PC-9 (cell line): Measurements from ENCODE around the gene EPHB1. TPM values are rescaled to one million over a fixed set of nuclear protein-coding genes. Genes with fewer than 3 reads are reported as not detected.

ENCODE experiments used
- BruUV-seq: library from RNA; stranded (reverse); fragments of 400-500 nt; replicated peaks from 2 replicates; lab custom pipeline; 2021; lab: Mats Ljungman, UMichigan
- CTCF ChIA-PET: fragments of 300-600 bp; sonication (Branson Sonifier 250); formaldehyde crosslinking; loops from one replicate; lab custom pipeline; 2022; ENCODE audit warnings: antibody characterized with exemption; lab: Charles Lee
- POLR2A ChIA-PET: fragments of 300-600 bp; sonication (Branson Sonifier 250); formaldehyde crosslinking; loops from one replicate; lab custom pipeline; 2022; ENCODE audit warnings: antibody characterized with exemption; ENCODE audit not compliant: unreplicated experiment; lab: Charles Lee
- DNase-seq, 2 experiments: peaks; one replicate each; pipeline versions ENCODE4 v3.0.0 to v3.0.0-alpha.2; 2015 to 2022; ENCODE audit warnings: mixed read lengths in 1 of 2
- H2AFZ ChIP-seq: fragments of 200-600 bp; sonication (generic); 2 replicates; pipeline ENCODE4 v1.8.1; 2017; ENCODE audit warnings: antibody characterized with exemption
- H3F3A ChIP-seq: fragments of 200-600 bp; sonication (generic); 2 replicates; pipeline ENCODE4 v1.8.1; 2017; ENCODE audit warnings: antibody characterized with exemption, mild to moderate bottlenecking, low read depth; ENCODE audit not compliant: insufficient read depth
- H3K27ac ChIP-seq: fragments of 200-600 bp; sonication (generic); 2 replicates; pipeline ENCODE4 v1.6.1; 2016; ENCODE audit warnings: mixed run types
- H3K27me3 ChIP-seq: fragments of 200-600 bp; sonication (generic); 2 replicates; pipeline ENCODE4 v1.6.1; 2016; ENCODE audit warnings: low read depth, mixed run types; ENCODE audit not compliant: insufficient read depth
- H3K36me3 ChIP-seq: fragments of 200-600 bp; sonication (generic); 2 replicates; pipeline ENCODE4 v1.6.1; 2016; ENCODE audit warnings: low read depth, mixed run types
- H3K4me1 ChIP-seq: fragments of 200-600 bp; sonication (generic); replicated peaks from 2 replicates; pipeline ENCODE4 v1.6.1; 2016; ENCODE audit warnings: mixed run types; ENCODE audit not compliant: insufficient read depth
- H3K4me2 ChIP-seq: fragments of 200-600 bp; sonication (generic); 2 replicates; pipeline ENCODE4 v1.6.1; 2017; ENCODE audit warnings: mixed run types
- H3K4me3 ChIP-seq: fragments of 200-600 bp; sonication (generic); 2 replicates; pipeline ENCODE4 v1.6.1; 2016; ENCODE audit warnings: mixed run types
- H3K79me2 ChIP-seq: fragments of 200-600 bp; sonication (generic); 2 replicates; pipeline ENCODE4 v1.6.1; 2017; ENCODE audit warnings: low read depth, mixed run types
- H3K9me2 ChIP-seq: fragments of 200-600 bp; sonication (generic); 2 replicates; pipeline ENCODE4 v1.8.1; 2017; ENCODE audit warnings: mild to moderate bottlenecking; ENCODE audit not compliant: insufficient read depth
- H3K9me3 ChIP-seq: fragments of 200-600 bp; sonication (generic); 2 replicates; pipeline ENCODE4 v1.8.1; 2016; ENCODE audit warnings: low read depth; ENCODE audit not compliant: insufficient read depth
- H4K20me1 ChIP-seq: fragments of 200-600 bp; sonication (generic); 2 replicates; pipeline ENCODE4 v1.8.1; 2017; ENCODE audit not compliant: insufficient read depth
- CTCF ChIP-seq: fragments of 200-600 bp; sonication (generic); conservative IDR thresholded peaks from 2 replicates; pipeline ENCODE4 v1.6.1; 2017; ENCODE audit warnings: mixed run types, antibody characterized with exemption, mild to moderate bottlenecking, moderate library complexity
- EZH2 ChIP-seq: fragments of 200-600 bp; sonication (generic); IDR thresholded peaks from 2 replicates; pipeline ENCODE4 v1.8.0; 2017; ENCODE audit warnings: antibody characterized with exemption, low read depth
- intact Hi-C: fragments of 100-400 bp; cut with micrococcal nuclease; formaldehyde crosslinking; loops from one replicate; pipeline ENCODE4 v1.10.0; 2022; ENCODE audit not compliant: unreplicated experiment
- total RNA-seq: library from RNA; stranded (reverse); gene quantifications from 2 replicates; pipeline ENCODE4 v1.2.3, GENCODE V29; 2021

Gene EPHB1
- total RNA-seq, 1 experiment from 2014 or later = 0.15 TPM

GRCh38 chr3:134829721-134830120 is 34.7 kb downstream of the EPHB1 start:
- Histone ChIP-seq H3K4me1 (no peaks in the 10 kb centered on the region), H3K9me2 (no peaks in the 10 kb centered on the region), H3K27me3 (peaks cover 31% of the 10 kb centered on the region; the same call in 1 of the 2 replicates), H4K20me1 (no peaks in the 10 kb centered on the region), H3F3A (no peaks in the 10 kb centered on the region), H3K4me3 (no peak overlapping the region), H3K4me2 (no peak overlapping the region), H3K79me2 (no peaks in the 10 kb centered on the region), H3K36me3 (no peaks in the 10 kb centered on the region), H3K9me3 (no peaks in the 10 kb centered on the region), H2AFZ (no peak overlapping the region), H3K27ac (no peak overlapping the region)
- TF ChIP-seq EZH2 (no peak), CTCF (no peak)
- ChIA-PET POLR2A (no interaction called here), CTCF (no interaction called here)
- no TSS peak for BruUV-seq
- no peak for DNase-seq
- intact Hi-C loops = no loop called here

DNA sequence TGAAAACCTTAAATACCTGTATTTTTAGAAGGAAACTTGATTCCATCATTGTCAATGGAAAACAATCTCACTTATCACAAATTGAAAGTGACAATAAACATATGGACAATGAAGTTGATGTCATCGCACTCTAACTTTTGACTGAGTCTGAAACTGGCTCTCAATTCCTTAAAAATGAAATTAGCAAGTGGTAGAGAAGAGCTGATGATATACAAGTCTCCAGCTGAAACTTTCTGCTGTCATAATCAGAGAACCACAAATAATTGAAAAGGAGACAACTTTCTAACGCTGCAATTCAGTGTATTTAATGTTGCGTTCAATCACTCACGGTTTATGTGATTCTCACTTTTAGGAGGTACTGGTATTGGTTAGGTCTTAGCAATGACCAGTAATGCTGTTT is 37.5 kb downstream of the EPHB1 start:
- H3K9me2 ChIP-seq = no peaks in the 10 kb centered on the region
- no peaks in the 10 kb centered on the region for H3K9me3 ChIP-seq
- no peak for DNase-seq
- H3K4me2 ChIP-seq = no peak overlapping the region
- intact Hi-C loops = no loop called here
- ChIA-PET CTCF (interaction anchor here (0.6 kb wide), 1 partner anchor 1419 kb away, joined by 6 read pairs; no protein-coding TSS in a partner anchor), POLR2A (no interaction called here)
- no peaks in the 10 kb centered on the region for H3K36me3 ChIP-seq
- H3K27ac ChIP-seq = no peak overlapping the region
- no TSS peak for BruUV-seq
- H3F3A ChIP-seq = no peaks in the 10 kb centered on the region
- no peak for TF ChIP-seq CTCF
- TF ChIP-seq EZH2 = no peak
- 0 out of 2 replicates have a peak, but pooled peaks cover 19% of the 10 kb centered on the region for H3K27me3 ChIP-seq
- H4K20me1 ChIP-seq = no peaks in the 10 kb centered on the region
- H3K79me2 ChIP-seq = no peaks in the 10 kb centered on the region
- H2AFZ ChIP-seq = no peak overlapping the region
- no peaks in the 10 kb centered on the region for H3K4me1 ChIP-seq
- no peak overlapping the region for H3K4me3 ChIP-seq

GRCh38 chr3:134833453-134834163 is 38.5 kb downstream of the EPHB1 start:
- Histone ChIP-seq H3K4me2 (no peak overlapping the region), H3K4me3 (no peak overlapping the region), H3K9me3 (no peaks in the 10 kb centered on the region), H2AFZ (no peak overlapping the region), H3K4me1 (no peaks in the 10 kb centered on the region), H3K27me3 (0 out of 2 replicates have a peak, but pooled peaks cover 17% of the 10 kb centered on the region), H4K20me1 (no peaks in the 10 kb centered on the region), H3K27ac (no peak overlapping the region), H3F3A (no peaks in the 10 kb centered on the region), H3K79me2 (no peaks in the 10 kb centered on the region), H3K9me2 (no peaks in the 10 kb centered on the region), H3K36me3 (no peaks in the 10 kb centered on the region)
- BruUV-seq = no TSS peak
- ChIA-PET CTCF (no interaction called here), POLR2A (no interaction called here)
- intact Hi-C loops = no loop called here
- TF ChIP-seq EZH2 (no peak), CTCF (no peak)
- DNase-seq = no peak
